GM19193 (cell line): Measurements from ENCODE around the gene RPS5.
A peak's percentile ranks its signal among the peaks of the same experiment; 100 is the strongest.

Source experiments
- POLR2A ChIP-seq: IDR thresholded peaks from 4 replicates; pipeline ENCODE4 v1.6.1; 2011; ENCODE audit not compliant: insufficient read depth, insufficient read length; ENCODE audit errors: extremely low read depth

The RPS5 gene

GRCh38 chr19:58353717-58354477, 33.2 kb upstream of the RPS5 start:
- TF ChIP-seq POLR2A = no peak

- no peak for TF ChIP-seq POLR2A
These were observed 32.5 kb upstream of the RPS5 start for GRCh38 chr19:58354478-58355030.

- TF ChIP-seq POLR2A = no peak
These were observed 31.8 kb upstream of the RPS5 start for GRCh38 chr19:58355215-58355796.

- TF ChIP-seq POLR2A = no peak
These were observed 30.9 kb upstream of the RPS5 start for GRCh38 chr19:58355908-58356765.

GRCh38 chr19:58356766-58357480, 30.1 kb upstream of the RPS5 start:
- no peak for TF ChIP-seq POLR2A

GRCh38 chr19:58357481-58358145, 29.5 kb upstream of the RPS5 start:
- TF ChIP-seq POLR2A = no peak

GRCh38 chr19:58361900-58362271, 25.2 kb upstream of the RPS5 start:
- no peak for TF ChIP-seq POLR2A

GRCh38 chr19:58362272-58362994, 24.6 kb upstream of the RPS5 start, which contains the start of gene ZNF497:
Gene ZNF497 (minus strand): TSS chr19:58362751. CDS start chr19:58357635, 5,116 bp downstream.
- TF ChIP-seq POLR2A = peak; percentile 81

- TF ChIP-seq POLR2A = no peak
These were observed 22.9 kb upstream of the RPS5 start for GRCh38 chr19:58364146-58364545.

- no peak for TF ChIP-seq POLR2A
These were observed 20.3 kb upstream of the RPS5 start for GRCh38 chr19:58366585-58367430.

- no peak for TF ChIP-seq POLR2A
These were observed 19.2 kb upstream of the RPS5 start for GRCh38 chr19:58367698-58368454.
